Left colon (tissue), 2 donors: Measurements from ENCODE around the gene HADH. TPM values are rescaled to one million over a fixed set of nuclear protein-coding genes. Genes with fewer than 3 reads are reported as not detected.

Experiments
- ATAC-seq: fragments of 200-7000 bp; cut with Tn5 transposase; one replicate; pipeline ENCODE4 v1.9.1; 2020; ENCODE audit warnings: mild to moderate bottlenecking, moderate library complexity
- DNase-seq, 2 donors: peaks; one replicate each; pipeline ENCODE4 v3.0.0-alpha.2; 2020
- intact Hi-C, 2 donors: fragments of 100-400 bp; cut with DNase I in 1 of 2; cut with micrococcal nuclease in 1 of 2; formaldehyde crosslinking; loops; one replicate each; pipeline versions ENCODE4 v1.11.2 to v1.14.0; 2022; cut with DNase I, micrococcal nuclease
- total RNA-seq, 2 donors: library from RNA; stranded (reverse); fragmentation: NEBNext Ultra II Directional; extraction: Animal tissue kit (Norgen Biotek cat#: 25700); gene quantifications; one replicate each; pipeline ENCODE4 v1.2.1, GENCODE V29; 2021
- donor health status: DM: no; HTN: no; CAD: no.
- donor health status: DM: yes; HTN: yes; CAD: no.

The HADH gene
- total RNA-seq, 2 donors from 2014 or later, result 145 to 147 TPM

DNA sequence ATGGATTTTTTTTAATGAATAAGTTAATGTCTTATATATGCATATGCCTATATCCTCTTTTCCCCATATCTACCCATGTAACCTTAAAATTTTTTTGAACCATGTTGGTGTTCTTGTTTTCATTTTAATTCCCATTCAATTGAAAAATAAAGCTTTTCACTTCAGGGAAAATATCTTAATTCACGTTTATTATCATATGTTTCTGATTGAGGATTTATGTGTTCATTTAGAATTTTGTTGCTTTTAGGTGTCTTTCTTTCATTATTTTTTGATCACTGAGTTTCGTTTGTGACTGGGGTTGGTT lies 29.1 kb downstream of the HADH start:
- DNase-seq (no peak), ATAC-seq (no peak)
- intact Hi-C loops, result loop anchor here in 1 of 2 donors (5.0 kb wide), 1 partner anchor 553 kb away; no protein-coding TSS in a partner anchor

GRCh38 chr4:108024085-108024877 lies 34.6 kb downstream of the HADH start:
- DNase-seq, result no peak
- intact Hi-C loops, result loop anchor here in 1 of 2 donors (10.0 kb wide), 1 partner anchor 551 kb away; no protein-coding TSS in a partner anchor

DNA sequence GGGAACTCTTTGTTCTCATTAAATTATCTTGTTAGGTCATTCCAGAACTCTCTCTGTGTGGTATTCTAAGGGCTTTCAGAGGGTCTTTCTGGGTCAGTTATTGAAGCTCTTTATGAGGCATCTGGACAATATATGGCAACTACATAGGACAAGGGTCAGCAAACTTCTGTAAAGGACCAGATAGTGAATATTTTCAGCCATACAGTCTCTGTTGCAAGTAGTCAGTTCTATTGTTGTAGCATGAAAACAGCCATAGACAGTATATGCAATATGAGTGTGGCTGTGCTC lies 35.1 kb downstream of the HADH start:
- ATAC-seq (no peak), DNase-seq (no peak)
- intact Hi-C loops, result loop anchor here in 1 of 2 donors (10.0 kb wide), 1 partner anchor 550 kb away; no protein-coding TSS in a partner anchor

More at GRCh38 chr4:108024085-108024877, 34.6 kb downstream of the HADH start:
- no peak for ATAC-seq

- DNase-seq, result no peak
- intact Hi-C loops, result loop anchor here in 1 of 2 donors (10.0 kb wide), 1 partner anchor 546 kb away; no protein-coding TSS in a partner anchor
- no peak for ATAC-seq
Observed at GRCh38 chr4:108029016-108029720, 39.5 kb downstream of the HADH start.

- DNase-seq (no peak), ATAC-seq (no peak)
- intact Hi-C loops, result loop anchor here in 1 of 2 donors (10.0 kb wide), 1 partner anchor 545 kb away; no protein-coding TSS in a partner anchor
Observed at GRCh38 chr4:108029731-108030130, 40.0 kb downstream of the HADH start.

DNA sequence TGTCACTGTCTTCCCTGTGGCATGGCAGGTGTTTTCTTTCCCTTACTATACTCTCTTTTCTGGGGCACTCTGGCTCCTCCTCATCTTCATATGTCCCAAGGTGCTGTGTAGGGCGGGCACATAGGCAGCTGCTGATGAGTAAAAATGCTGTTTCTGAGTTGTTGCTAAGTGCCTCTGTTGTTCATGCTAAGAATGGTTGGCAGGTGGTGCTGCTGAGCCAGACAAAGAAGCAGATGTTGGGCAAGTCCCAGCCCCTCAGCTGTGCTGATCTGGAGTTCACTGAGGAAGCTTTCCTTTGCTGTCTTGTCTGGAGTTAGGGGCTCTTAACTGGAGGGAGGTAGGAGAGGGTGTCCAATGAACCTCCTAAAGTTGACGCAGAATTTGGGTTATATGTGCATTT lies 40.6 kb downstream of the HADH start:
- peak; percentile 70 for ATAC-seq
- intact Hi-C loops, result no loop called here
- peak in 1 of 2 donors; percentile 41 for DNase-seq

GRCh38 chr4:108031427-108032083 lies 41.9 kb downstream of the HADH start:
- no peak for ATAC-seq
- intact Hi-C loops, result no loop called here
- DNase-seq, result no peak

GRCh38 chr4:108033348-108033747 lies 43.7 kb downstream of the HADH start:
- intact Hi-C loops, result no loop called here
- ATAC-seq (peak; percentile 24), DNase-seq (no peak)

DNA sequence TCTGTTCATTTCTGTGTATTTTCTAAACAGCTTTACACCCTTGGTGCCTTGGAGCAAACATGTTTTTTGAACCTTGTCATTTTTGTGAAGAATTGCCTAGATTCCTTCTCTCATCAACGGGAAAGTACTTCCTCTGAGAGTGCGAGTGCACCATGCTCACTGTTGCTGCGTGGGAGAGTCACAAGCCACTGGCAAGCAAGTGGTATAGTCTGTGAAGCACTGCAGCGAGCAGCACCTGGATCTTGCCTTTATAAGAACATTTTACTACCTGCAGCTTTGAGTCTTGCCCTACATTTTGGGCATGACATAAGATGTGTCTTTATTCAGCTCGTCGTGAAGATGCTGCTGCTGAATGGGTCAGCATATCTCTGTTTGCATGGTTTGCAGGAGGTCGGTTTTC lies 44.9 kb downstream of the HADH start:
- intact Hi-C loops, result no loop called here
- DNase-seq (no peak), ATAC-seq (no peak)

GRCh38 chr4:108035691-108036090 lies 46.0 kb downstream of the HADH start:
- no peak for ATAC-seq
- no peak for DNase-seq
- intact Hi-C loops, result no loop called here

DNA sequence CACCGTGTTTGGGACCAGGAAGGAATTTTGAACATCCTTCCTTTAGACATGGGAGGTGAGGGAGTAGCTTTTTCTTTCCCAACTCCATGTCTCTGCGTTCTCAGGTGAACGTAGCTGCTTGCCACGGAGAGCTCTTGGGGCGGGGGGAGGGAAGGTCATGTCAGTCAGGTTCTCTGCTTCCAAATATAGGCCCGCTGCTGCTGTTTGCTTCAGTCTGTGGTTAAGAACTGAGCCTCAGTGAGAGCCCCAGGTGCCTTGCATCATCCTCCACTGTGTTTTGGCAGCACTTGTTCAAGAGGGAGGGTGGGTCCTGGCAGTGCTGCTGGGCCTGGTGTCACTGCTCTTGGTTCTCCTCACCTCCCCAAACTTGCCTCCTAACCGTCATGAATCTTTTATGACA lies 46.5 kb downstream of the HADH start:
- intact Hi-C loops, result no loop called here
- DNase-seq (peak in 1 of 2 donors; percentile 33), ATAC-seq (peak; percentile 8)

- no peak for ATAC-seq
- intact Hi-C loops, result no loop called here
- DNase-seq, result no peak
Observed at GRCh38 chr4:108037884-108038283, 48.2 kb downstream of the HADH start.

DNA sequence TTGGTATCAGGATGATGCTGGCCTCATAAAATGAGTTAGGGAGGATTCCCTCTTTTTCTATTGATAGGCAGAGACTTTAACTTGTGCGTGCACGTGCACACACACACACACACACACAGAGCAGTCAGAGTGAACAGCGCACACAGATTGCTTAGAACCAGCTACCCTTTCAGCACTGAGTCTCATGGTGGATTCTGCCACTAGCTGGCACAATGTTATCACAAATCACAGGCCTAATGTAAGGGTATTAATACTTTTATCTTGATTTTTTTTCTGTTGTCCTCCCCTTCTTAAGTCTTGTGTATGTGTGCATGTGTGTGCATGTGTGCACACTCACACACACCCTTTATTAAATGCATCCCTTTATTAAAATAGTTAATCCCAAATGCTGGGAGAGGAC lies 53.2 kb downstream of the HADH start:
- ATAC-seq, result no peak
- no peak for DNase-seq
- intact Hi-C loops, result no loop called here

- intact Hi-C loops, result no loop called here
- DNase-seq (no peak), ATAC-seq (no peak)
Observed at GRCh38 chr4:108043526-108043925, 53.8 kb downstream of the HADH start.

- ATAC-seq (peak; percentile 58), DNase-seq (no peak)
- intact Hi-C loops, result no loop called here
Observed at GRCh38 chr4:108044951-108045686, 55.4 kb downstream of the HADH start.

DNA sequence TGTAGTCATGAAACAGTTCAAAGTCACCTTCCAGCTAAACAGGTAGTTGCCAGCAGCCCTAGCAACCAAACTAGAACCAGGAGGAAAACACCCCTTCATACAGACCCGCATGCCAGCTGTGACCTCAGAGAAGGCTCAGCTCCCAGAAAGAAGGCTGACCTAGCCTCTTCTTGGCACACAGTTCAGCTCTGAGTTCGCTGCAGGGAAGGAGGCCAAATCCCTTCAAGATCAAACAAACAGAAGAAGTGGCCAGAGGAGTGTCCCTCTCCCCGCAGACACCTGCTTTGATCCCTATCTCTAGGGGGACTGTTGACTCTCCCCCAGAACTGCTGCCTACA lies 56.0 kb downstream of the HADH start:
- intact Hi-C loops, result no loop called here
- ATAC-seq, result peak; percentile 52
- peak in 1 of 2 donors; percentile 18 for DNase-seq

DNA sequence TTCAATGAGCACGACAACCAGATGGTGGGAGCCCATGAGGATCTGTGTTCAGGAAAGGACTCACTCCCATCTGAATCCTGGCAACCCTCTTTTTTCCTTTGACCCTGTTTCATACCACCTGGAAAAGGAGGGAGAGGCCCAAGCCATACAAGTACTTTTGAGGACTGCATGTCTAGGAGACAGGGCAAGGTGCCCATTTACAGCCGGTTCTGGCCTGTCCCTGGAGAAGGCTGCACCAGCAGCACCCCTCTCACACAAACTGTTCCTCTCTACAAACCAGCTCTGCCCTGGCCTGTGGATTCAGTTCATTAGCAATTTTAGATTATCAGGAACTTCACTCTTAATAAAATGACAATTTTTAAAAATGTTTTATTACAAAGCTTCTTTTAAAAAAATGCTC lies 57.5 kb downstream of the HADH start:
- no peak for ATAC-seq
- intact Hi-C loops, result no loop called here
- DNase-seq, result no peak

- intact Hi-C loops, result no loop called here
- DNase-seq (no peak), ATAC-seq (no peak)
Observed at GRCh38 chr4:108048157-108048556, 58.5 kb downstream of the HADH start.

DNA sequence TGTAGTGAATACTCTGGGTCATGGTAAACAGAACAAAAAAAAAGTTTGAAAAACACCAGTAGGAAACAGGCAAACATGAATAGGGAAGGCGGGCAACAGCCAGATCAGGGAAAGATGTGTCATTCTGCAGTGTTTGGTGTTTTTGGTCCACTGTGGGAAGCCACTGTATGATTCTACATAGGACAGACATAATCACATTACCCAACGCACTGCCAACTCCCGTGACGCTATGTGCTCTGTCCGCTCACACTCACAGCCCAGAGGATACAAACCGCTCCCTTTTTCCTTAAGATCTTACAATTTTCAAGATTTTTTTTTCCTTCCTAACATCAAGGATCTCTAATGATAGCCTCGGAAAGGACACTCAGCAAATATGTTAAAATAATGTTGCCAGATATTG lies 59.3 kb downstream of the HADH start:
- no peak for DNase-seq
- intact Hi-C loops, result no loop called here
- no peak for ATAC-seq
